HG02763 (cell line): ENCODE results near the gene SRRT.
A peak's percentile ranks its signal among the peaks of the same experiment; 100 is the strongest.

Source experiments
- ATAC-seq: cut with Tn5 transposase; IDR thresholded peaks from one replicate; pipeline ENCODE4 v1.9.1; 2021; ENCODE audit warnings: mild to moderate bottlenecking, moderate library complexity; ENCODE audit not compliant: unreplicated experiment

SRRT gene

DNA sequence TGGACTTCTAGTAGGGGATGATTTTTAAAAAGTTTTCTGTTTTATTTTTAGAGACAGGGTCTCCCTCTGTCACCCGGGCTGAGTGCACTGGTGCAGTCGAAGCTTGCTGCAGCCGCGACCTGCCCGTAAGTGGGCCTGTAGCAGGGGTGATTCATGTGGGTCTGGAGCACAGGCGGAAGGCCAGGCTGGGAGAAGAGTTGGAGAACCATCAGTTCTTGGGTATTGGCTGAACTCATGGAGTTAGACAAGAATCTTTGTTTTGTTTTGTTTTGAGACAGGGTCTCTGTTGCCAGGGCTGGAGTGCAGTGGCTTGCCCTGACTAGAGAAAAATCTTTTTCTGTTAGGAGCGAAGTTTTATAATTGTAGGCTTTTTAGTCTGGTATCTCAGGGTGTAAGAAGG is 5.7 kb downstream of the SRRT start:
- no peak for ATAC-seq

DNA sequence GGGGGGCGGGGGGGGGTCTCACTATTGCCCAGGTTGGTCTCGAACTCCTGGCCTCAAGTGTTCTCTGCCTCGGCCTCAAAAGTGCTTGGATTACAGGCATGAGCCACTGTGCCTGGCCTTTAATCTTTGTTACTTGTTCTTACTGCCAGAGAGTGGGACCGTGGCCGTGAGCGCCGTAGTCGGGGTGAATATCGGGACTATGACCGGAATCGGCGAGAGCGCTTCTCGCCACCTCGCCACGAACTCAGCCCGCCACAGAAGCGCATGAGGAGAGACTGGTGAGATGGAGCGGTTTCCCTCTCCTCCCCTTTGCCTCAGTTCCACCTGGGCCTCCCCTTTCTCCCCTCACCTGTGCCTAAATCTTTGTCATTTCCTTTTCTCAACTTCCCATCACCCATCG is 6.2 kb downstream of the SRRT start:
- no peak for ATAC-seq

DNA sequence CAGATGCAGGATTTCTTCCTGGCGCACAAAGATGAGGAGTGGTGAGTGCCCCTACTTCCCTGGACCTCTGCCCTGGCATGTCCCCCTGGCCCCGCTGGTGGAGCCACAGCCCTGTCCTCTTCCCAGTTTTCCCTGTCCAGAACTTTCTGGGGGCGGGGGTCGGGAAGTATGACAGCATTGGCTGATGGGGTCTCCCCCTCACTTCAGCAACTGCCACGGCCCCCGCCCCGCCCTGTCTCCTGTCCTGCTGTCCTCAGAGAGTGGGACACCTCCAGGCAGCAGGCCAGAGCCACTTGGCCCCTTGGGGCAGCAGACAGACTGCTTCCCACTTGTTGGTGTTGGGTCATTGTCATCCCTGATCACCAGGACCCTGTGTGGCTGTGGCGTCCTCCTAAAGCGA is 7.3 kb downstream of the SRRT start:
- no peak for ATAC-seq

DNA sequence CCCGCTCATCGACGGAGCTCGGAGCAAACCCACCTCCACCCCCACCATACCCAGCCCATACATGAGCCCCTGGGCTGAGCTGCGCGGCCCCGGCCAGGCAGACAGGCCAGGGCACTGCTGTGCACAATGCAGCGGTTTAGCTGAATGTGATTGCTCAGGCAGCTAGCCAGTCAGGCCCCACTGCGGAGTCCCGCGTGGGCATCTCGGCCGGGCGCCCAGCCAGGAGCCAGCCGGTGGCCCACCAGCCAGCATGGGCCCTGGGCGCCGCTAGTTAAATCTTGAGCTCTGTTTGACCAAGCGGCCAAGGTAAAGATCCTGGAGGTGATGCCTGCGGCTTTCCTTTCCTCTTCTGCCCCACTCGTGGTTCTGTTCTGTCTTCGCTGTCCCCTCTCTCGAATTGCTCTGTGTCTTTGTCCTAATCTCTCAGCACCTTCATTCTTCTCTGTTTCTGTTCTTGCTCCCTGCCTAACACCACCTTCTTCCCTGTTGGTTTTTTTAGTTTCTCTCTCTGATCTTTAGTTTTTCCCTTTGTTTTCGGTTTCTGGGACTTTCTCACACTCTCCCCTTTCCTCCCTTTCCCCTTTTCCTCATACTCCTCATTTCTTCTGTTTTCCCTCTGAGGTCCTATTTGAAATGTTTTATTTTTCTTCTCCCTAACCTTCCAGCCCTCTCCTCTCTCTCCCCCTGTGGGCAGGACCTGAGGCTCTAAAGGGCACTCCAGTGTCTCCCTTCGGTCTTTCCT is 8.1 kb downstream of the SRRT start:
- ATAC-seq, result no peak

DNA sequence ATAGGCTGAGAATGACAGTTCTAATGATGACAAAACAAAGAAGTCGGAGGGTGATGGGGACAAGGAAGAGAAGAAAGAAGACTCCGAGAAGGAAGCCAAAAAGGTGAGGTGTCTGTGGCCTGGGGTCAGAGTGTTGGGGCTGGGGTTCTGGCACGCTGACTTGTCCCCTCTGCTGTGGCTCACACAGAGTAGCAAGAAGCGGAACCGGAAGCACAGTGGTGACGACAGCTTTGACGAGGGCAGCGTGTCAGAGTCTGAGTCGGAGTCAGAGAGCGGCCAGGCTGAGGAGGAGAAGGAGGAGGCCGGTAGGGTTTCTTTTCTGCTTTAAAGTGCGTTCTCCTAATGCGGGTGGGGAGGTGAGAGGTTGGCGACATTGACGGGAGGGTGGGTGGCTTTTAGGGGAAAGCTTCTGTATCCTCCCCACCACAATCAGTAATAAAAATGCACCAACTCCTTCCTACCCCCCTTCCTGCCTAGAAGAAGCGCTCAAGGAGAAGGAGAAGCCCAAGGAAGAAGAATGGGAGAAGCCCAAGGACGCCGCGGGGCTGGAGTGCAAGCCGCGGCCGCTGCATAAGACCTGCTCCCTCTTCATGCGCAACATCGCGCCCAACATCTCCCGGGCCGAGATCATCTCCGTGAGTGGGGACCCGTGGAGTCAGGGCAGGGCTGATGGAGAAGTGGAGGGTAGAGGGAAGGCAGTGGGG is 10.0 kb downstream of the SRRT start:
- no peak for ATAC-seq

DNA sequence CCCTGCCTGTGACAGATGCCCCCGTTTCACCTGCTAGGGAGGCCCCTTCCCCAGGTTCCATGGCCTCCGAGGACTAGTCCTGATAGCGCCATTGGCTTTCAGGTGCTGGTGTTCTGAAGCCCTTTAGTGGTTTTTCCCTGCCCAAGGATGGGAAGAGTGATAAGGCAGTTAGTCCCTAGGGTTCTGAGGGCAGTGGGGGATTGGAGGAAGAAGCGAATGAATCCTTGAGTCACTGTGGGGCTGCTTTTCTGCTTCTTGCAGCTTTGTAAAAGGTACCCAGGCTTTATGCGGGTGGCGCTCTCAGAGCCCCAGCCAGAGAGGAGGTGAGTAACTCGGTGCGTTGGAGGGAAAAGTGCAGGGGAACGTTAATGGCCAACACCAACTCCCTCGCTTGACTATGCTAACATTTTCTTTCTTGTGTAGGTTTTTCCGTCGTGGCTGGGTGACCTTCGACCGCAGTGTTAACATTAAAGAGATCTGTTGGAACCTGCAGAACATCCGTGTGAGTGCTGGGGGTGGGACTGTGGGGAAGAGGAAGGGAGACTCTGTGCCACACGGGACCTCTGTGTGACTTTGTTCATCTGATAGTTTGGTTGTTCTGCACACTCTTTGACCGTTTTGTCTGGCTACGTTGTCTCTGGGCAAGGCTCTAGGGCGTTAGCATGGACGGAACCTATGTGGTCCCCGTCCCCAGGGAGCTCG is 10.7 kb downstream of the SRRT start:
- no peak for ATAC-seq

DNA sequence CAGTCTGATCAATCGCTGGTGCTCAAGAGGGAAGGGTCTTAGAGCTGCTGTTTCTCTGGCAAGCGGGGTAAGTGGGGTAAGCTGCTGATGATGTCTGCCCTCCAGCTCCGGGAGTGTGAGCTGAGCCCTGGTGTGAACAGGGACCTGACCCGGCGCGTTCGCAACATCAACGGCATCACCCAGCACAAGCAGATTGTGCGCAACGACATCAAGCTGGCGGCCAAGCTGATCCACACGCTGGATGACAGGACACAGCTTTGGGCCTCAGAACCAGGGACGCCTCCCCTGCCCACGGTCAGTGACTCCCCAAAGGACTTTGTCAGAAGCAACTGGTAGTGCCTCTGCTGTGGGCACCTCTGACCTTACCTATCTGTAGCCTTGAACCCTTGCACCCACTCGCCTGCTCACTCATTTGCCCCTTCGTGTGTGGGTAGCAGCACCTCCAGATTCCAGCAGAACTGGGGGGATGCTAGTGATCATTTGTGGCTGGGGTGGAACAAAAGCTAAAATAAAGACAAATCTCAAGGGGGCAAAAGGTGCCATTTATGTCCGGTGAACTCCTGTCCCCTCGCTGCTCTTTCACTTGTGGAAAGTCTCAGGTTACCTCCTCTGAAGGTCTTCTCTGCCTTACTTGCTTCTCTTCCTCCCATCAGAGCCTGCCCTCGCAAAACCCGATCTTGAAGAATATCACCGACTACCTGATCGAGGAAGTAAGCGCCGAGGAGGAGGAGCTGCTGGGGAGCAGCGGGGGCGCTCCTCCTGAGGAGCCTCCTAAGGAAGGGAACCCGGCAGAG is 11.4 kb downstream of the SRRT start:
- no peak for ATAC-seq

DNA sequence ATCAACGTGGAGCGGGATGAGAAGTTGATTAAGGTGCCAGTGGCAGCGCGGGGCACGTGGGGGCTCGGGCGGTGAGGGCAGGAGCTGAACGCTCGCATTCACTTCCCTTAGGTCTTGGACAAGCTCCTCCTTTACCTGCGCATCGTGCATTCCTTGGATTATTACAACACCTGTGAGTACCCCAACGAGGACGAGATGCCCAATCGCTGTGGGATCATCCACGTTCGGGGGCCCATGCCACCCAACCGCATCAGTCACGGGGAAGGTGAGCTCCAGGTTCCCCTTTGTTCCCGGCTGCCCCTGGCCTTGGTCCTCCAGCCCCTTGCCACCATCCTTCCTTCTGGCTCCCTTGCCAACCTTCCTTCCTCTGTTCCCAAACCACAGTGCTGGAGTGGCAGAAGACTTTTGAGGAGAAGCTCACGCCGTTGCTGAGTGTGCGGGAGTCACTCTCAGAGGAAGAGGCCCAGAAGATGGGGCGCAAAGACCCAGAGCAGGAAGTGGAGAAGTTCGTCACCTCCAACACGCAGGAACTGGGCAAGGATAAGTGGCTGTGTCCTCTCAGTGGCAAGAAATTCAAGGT is 12.1 kb downstream of the SRRT start:
- no peak for ATAC-seq

DNA sequence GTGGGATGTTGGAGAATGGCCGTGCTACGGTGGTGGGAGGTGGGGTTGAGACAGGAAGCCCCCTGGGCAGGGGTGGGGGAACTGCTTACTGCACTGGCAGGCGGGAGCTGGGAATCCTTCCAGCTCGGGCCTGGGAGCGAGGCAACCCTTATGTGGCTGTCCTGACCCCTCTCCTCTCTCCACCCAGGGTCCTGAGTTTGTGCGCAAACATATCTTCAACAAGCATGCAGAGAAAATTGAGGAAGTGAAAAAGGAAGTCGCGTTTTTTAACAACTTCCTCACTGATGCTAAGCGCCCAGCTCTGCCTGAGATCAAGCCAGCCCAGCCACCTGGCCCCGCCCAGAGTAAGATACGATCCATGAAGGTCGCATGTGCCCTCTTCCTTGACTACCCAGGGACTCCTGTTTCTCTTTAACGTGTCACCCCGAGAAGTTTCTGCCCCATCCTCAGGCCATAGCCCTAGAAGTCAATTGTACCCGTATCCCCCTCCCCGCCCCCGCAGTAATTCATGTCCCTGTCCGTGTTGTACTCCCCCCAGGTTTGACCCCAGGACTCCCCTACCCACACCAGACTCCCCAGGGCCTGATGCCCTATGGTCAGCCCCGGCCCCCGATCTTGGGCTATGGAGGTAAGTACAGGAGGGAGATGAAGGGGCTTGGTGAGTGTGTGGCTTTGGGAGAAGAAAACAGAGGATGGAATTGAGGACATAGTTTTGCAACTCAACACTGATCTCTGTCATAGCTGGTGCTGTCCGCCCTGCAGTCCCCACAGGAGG is 12.8 kb downstream of the SRRT start:
- no peak for ATAC-seq

DNA sequence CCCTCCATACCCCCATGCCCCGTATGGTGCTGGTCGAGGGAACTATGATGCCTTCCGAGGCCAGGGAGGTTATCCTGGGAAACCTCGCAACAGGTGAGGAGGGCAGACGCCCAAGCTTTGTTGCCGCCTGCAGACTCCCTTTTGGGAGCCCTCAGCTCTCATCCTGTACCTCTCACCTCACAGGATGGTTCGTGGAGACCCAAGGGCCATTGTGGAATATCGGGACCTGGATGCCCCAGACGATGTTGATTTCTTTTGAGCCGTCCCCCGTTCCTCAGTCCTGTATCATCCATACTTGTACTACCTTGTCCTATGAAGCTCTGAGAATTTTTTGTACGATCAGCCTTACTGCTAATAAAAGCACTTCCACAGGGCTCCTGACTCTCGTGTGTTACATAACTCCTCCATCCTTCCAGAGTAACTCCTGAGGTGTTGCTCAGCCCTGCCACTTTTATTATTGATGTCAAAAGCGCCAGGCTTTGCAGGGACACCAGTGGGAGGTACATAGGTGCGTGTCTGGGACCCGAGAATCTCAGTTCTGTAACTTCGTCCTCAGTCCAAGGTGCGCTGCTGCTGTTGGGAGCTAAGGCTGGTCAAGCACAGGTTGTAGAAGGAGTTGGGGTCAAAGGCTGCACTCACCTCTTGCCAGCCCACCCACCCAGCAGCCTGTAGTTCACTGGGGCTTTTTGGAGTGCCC is 13.5 kb downstream of the SRRT start:
- no peak for ATAC-seq

DNA sequence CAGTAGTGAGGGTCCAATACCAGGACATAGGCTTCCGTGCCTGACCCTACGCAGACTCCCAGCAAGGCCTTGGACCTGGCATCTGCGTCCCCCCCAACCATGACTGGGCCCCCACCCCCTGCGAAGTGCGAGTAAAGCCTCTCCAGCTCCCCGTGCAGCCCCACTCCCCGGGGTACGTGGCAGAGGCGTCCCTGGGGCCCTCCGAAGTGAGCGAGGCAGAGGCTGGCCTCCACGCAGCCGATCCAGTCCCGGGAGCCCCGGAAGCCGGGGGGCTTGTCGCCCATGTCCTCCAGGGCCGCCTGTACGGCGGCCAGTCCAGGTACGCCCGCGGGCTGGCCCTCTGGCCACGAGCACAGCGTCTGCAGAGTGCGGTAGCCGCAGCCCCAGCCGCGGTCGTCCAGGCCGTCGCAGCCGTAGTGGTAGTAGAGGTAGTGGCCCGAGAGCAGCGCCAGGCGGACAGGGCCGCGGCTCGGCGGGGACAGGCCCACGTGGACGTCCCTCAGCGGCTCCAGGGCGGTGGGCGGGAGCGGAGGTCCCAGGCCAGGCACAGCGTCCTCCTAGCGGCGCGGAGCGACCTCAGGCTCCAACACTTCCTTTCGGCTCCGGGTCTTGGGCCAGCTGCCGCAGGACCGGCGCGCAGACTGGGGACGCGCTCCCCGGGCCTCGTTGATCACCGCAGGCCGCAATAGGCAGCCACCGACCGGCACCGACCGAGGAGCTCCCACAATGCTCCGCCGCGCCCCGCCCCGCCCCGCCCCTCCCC is 14.3 kb downstream of the SRRT start, which contains the start of gene UFSP1:
UFSP1 (minus strand) TSS at position 728 of the 763 bp plus-strand sequence; CDS start at position 284, 444 bp downstream.
- ATAC-seq, result peak; percentile 21

DNA sequence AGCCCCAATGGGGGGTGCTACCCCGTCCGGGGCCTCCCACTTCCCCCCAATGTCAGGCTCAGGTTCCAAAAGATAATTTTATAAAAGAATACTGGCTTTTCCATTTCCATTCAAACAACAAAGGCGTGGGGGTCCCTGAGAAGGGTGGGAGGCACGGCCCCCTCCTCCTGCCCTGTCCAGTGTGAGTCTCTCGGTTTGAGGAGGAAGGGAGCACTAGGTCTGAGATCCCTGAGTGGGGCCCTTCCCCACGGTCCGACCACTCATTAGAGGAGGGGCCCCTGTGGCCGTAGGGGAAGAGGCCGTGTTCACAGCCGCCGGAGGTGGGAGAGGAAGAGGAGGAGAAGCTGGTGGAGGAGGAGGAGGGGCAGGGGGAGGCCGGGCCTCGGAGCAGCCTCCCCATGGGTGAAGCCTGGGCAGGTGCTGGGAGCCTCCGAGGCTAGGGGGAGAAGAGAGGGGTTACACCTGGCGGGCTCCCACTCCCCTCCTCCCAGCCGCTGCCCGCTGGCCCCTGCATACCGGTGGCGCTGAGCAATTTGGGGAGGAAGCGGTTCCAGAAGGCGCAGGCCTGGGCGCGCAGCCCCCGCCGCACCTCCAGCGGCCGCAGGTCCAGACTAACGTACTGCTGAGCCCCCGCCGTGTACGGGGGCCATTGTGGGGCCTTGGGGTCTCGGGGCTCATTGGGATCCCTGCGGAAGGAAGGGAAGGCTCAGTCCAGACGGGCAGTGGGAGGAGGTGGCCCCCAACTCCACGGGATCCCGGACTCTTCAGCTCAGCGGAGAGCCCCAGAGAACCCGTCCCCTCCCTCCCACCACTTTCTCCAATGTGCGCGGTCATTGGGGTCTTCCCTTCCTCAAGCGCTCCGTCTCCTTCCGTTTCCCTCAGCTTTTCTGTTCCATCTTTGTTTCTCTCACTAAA is 16.0 kb downstream of the SRRT start:
- no peak for ATAC-seq

DNA sequence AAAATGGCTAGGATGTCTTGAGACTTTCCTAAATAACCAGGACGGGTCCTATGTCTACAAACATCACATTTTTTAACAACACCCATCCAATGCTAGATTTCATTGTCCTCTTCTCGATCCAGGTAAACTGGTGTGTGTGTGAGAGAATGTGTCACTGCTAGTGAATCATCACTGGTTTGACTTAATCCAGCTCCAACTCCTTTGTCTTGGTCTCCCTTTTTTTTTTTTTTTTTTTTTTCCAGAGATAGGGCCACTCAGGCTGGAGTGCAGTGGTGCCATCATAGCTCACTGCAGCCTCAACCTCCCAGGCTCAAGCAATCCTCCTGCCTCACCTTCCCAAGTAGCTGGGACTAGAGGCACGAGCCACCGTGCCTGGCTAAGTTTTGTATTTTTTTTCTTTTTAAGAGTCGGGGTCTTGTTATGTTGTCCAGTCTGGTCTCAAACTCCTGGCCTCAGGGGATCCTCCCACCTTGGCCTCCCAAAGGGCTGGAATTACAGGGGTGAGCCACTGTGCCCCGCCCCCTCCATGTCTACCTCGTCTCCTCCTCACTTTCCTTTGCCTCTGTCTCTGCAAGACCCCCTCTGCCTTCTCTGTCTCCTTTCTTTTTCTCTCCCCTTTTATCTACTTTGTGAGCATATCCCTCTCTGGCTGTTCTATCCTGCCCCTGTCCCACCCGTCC is 16.8 kb downstream of the SRRT start:
- no peak for ATAC-seq

DNA sequence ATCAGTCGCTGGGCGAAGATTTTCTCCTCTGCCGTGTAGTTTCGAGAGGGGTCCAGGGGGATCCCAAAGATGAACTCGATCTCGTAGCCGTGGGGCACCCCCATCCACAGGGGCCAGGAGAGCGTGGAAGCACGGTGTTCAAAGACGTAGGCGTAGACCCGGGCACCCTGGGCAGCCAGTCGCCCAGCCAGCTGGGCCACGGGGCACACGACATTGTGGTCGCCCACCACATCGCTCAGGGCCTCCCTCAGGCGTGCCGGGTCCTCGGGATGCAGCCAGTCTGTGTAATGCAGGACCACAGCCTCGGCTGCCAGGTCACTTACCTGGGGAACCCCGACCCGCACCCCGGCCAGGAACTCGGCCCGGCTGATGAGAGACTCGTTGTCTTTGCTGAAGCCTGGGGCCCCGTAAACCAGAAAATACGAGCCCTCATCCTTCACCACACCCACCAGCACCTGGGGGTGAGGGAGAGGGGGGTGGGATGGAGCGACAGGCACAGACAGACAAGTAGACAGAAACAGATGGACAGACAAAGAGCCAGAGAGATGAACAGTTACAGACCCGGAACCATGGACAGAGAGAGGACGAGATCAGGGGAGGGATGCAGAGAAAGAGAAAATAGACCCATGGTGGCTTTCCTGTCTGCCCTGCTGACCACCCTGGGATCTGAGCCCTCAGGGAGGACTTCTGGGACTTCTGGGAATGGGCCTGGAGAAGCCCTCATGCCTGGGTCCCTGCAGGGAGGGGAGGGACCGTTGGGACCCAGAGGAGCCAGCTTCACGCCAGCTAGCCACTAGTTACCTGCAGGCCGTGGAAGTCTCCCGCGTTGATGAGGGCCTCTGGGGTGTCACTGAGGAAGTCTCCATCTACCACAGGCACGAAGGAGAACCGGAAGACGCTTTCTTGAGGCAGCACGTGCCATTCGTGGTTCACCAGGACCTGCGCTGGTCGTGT is 17.7 kb downstream of the SRRT start:
- no peak for ATAC-seq

DNA sequence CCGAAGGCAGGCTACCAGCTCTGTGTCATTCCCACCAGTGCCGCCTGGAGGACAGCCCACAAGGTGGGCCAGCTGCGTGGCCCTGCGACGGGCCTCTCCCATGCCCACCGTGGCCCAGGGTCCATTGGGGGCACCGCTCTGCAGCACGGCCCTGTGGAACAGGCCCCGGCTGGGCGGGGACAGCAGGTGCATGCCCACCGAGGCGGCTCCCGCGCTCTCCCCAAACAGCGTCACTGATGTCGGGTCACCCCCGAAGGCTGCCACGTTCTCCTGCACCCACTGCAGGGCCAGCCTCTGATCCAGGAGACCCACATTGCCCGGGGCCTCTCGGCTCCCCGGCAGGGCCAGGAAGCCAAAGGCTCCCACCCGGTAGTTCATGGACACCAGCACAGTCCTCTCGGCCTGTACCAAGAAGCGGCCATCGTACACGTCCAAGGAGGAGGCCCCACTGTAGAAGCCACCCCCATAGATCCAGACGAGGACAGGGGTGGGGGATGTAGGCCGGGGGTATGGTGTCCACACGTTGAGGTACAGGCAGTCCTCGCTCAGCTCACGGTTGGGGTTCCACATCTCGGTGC is 18.5 kb downstream of the SRRT start:
- no peak for ATAC-seq
